ENCODE results near the gene DDI1. TPM values are rescaled to one million over a fixed set of nuclear protein-coding genes. Genes with fewer than 3 reads are reported as not detected.

DDI1 gene
- polyA plus RNA-seq (2013, experiment 1 of 2; ENCODE audit: insufficient read length) = not detected
- not detected for polyA plus RNA-seq (2013, experiment 2 of 2; ENCODE audit: insufficient read length)

GRCh38 chr11:104036588-104036987 lies at the start of gene DDI1:
Gene DDI1 (plus strand): TSS chr11:104036640. CDS start chr11:104036823, 183 bp downstream.
- no peak for DNase-seq

- DNase-seq = no peak
These were observed 48.5 kb upstream of the DDI1 start for GRCh38 chr11:103987629-103988594.

- DNase-seq = peak; percentile 27
These were observed 47.9 kb upstream of the DDI1 start for GRCh38 chr11:103988595-103988969.

- DNase-seq = no peak
These were observed 42.9 kb upstream of the DDI1 start for GRCh38 chr11:103993507-103993906.

GRCh38 chr11:103994094-103994493 lies 42.3 kb upstream of the DDI1 start:
- DNase-seq = peak; percentile 60

GRCh38 chr11:103994518-103994917 lies 41.9 kb upstream of the DDI1 start:
- no peak for DNase-seq

GRCh38 chr11:103995896-103996295 lies 40.5 kb upstream of the DDI1 start:
- DNase-seq = peak; percentile 48

- DNase-seq = no peak
These were observed 39.4 kb upstream of the DDI1 start for GRCh38 chr11:103997082-103997481.

GRCh38 chr11:103998826-103999508 lies 37.5 kb upstream of the DDI1 start:
- DNase-seq = no peak

- peak; percentile 90 for DNase-seq
These were observed 35.6 kb upstream of the DDI1 start for GRCh38 chr11:104000798-104001197.

GRCh38 chr11:104001561-104002056 lies 34.8 kb upstream of the DDI1 start:
- peak; percentile 20 for DNase-seq

- peak; percentile 65 for DNase-seq
These were observed 32.9 kb upstream of the DDI1 start for GRCh38 chr11:104003491-104003890.

GRCh38 chr11:104005234-104005855 lies 31.1 kb upstream of the DDI1 start:
- DNase-seq = no peak

GRCh38 chr11:104009744-104010143 lies 26.7 kb upstream of the DDI1 start:
- no peak for DNase-seq

GRCh38 chr11:104011044-104011443 lies 25.4 kb upstream of the DDI1 start:
- DNase-seq = peak; percentile 31

- no peak for DNase-seq
These were observed 20.6 kb upstream of the DDI1 start for GRCh38 chr11:104015649-104016415.

- DNase-seq = no peak
These were observed 11.9 kb upstream of the DDI1 start for GRCh38 chr11:104024572-104024971.

- no peak for DNase-seq
These were observed 7.8 kb upstream of the DDI1 start for GRCh38 chr11:104028476-104029263.

GRCh38 chr11:104033134-104033533 lies 3.3 kb upstream of the DDI1 start:
- peak; percentile 46 for DNase-seq

GRCh38 chr11:104033561-104033960 lies 2.9 kb upstream of the DDI1 start:
- DNase-seq = no peak

- DNase-seq = no peak
These were observed 555 bp downstream of the DDI1 start for GRCh38 chr11:104036995-104037394.
